ENCODE data around the gene PCDH9. TPM values are rescaled to one million over a fixed set of nuclear protein-coding genes. Genes with fewer than 3 reads are reported as not detected.
A peak's percentile ranks its signal among the peaks of the same experiment; 100 is the strongest.

PCDH9 gene
- polyA plus RNA-seq, 4 donors: 0.27 to 1.1 (median 0.72) TPM; not detected in 1

- no peak overlapping the region for H3K4me3 ChIP-seq (ENCODE audit: low read depth in 1 of 3, low read length in 3 of 3)
- FAIRE-seq: no peak
- no peaks in the 10 kb centered on the region for H3K4me1 ChIP-seq (ENCODE audit: control insufficient read depth in 3 of 3, insufficient read depth in 2 of 3, low read depth in 1 of 3, low read length in 2 of 3)
- H3K27me3 ChIP-seq (ENCODE audit: control insufficient read depth in 3 of 3, insufficient read depth in 3 of 3, low read length in 3 of 3): no peaks in the 10 kb centered on the region
- 14 to 28% (median 24%) methylated on average over 2 of the region's 2 CpGs for WGBS, 3 donors
- H3K9me3 ChIP-seq (ENCODE audit: control insufficient read depth in 2 of 2, insufficient read depth in 1 of 2, low read depth in 1 of 2, low read length in 1 of 2): no peaks in the 10 kb centered on the region
- DNase-seq: no peak
- no peak overlapping the region for H3K27ac ChIP-seq (ENCODE audit: low read depth in 1 of 3, low read length in 2 of 3)
- H3K36me3 ChIP-seq (ENCODE audit: control insufficient read depth in 3 of 3, insufficient read depth in 2 of 3, low read depth in 1 of 3, low read length in 3 of 3): no peaks in the 10 kb centered on the region
Observed at GRCh38 chr13:66322936-66323335, 907.2 kb downstream of the PCDH9 start.

- WGBS, 3 donors: 65 to 84% (median 68%) methylated on average over 4 of the region's 4 CpGs
- Histone ChIP-seq H3K27me3 (ENCODE audit: control insufficient read depth in 3 of 3, insufficient read depth in 3 of 3, low read length in 3 of 3) (no peaks in the 10 kb centered on the region), H3K9me3 (ENCODE audit: control insufficient read depth in 2 of 2, insufficient read depth in 1 of 2, low read depth in 1 of 2, low read length in 1 of 2) (no peaks in the 10 kb centered on the region), H3K4me3 (ENCODE audit: low read depth in 1 of 3, low read length in 3 of 3) (no peak overlapping the region), H3K4me1 (ENCODE audit: control insufficient read depth in 3 of 3, insufficient read depth in 2 of 3, low read depth in 1 of 3, low read length in 2 of 3) (no peaks in the 10 kb centered on the region), H3K27ac (ENCODE audit: low read depth in 1 of 3, low read length in 2 of 3) (no peak overlapping the region), H3K36me3 (ENCODE audit: control insufficient read depth in 3 of 3, insufficient read depth in 2 of 3, low read depth in 1 of 3, low read length in 3 of 3) (no peaks in the 10 kb centered on the region)
- FAIRE-seq: no peak
- no peak for DNase-seq
Observed at GRCh38 chr13:66322193-66322740, 907.9 kb downstream of the PCDH9 start.

GRCh38 chr13:66314911-66315310 is 915.2 kb downstream of the PCDH9 start:
- no peaks in the 10 kb centered on the region for H3K9me3 ChIP-seq (ENCODE audit: control insufficient read depth in 2 of 2, insufficient read depth in 1 of 2, low read depth in 1 of 2, low read length in 1 of 2)
- no peak overlapping the region for H3K4me3 ChIP-seq (ENCODE audit: low read depth in 1 of 3, low read length in 3 of 3)
- no peak overlapping the region for H3K27ac ChIP-seq (ENCODE audit: low read depth in 1 of 3, low read length in 2 of 3)
- WGBS, 3 donors: 22 to 72% (median 30%) methylated on average over 3 of the region's 3 CpGs
- DNase-seq (no peak), FAIRE-seq (no peak)
- no peaks in the 10 kb centered on the region for H3K4me1 ChIP-seq (ENCODE audit: control insufficient read depth in 3 of 3, insufficient read depth in 2 of 3, low read depth in 1 of 3, low read length in 2 of 3)
- H3K27me3 ChIP-seq (ENCODE audit: control insufficient read depth in 3 of 3, insufficient read depth in 3 of 3, low read length in 3 of 3): no peaks in the 10 kb centered on the region
- no peaks in the 10 kb centered on the region for H3K36me3 ChIP-seq (ENCODE audit: control insufficient read depth in 3 of 3, insufficient read depth in 2 of 3, low read depth in 1 of 3, low read length in 3 of 3)

- H3K36me3 ChIP-seq (ENCODE audit: control insufficient read depth in 3 of 3, insufficient read depth in 2 of 3, low read depth in 1 of 3, low read length in 3 of 3): no peaks in the 10 kb centered on the region
- no peak overlapping the region for H3K27ac ChIP-seq (ENCODE audit: low read depth in 1 of 3, low read length in 2 of 3)
- 75 to 81% (median 75%) methylated on average over 3 of the region's 3 CpGs for WGBS, 3 donors
- FAIRE-seq (no peak), DNase-seq (no peak)
- no peaks in the 10 kb centered on the region for H3K27me3 ChIP-seq (ENCODE audit: control insufficient read depth in 3 of 3, insufficient read depth in 3 of 3, low read length in 3 of 3)
- no peaks in the 10 kb centered on the region for H3K9me3 ChIP-seq (ENCODE audit: control insufficient read depth in 2 of 2, insufficient read depth in 1 of 2, low read depth in 1 of 2, low read length in 1 of 2)
- H3K4me1 ChIP-seq (ENCODE audit: control insufficient read depth in 3 of 3, insufficient read depth in 2 of 3, low read depth in 1 of 3, low read length in 2 of 3): no peaks in the 10 kb centered on the region
- no peak overlapping the region for H3K4me3 ChIP-seq (ENCODE audit: low read depth in 1 of 3, low read length in 3 of 3)
Observed at GRCh38 chr13:66313413-66313812, 916.7 kb downstream of the PCDH9 start.

- FAIRE-seq (no peak), DNase-seq (peak; percentile 0 to 16)
- Histone ChIP-seq H3K4me1 (ENCODE audit: control insufficient read depth in 3 of 3, insufficient read depth in 2 of 3, low read depth in 1 of 3, low read length in 2 of 3) (no peaks in the 10 kb centered on the region), H3K27me3 (ENCODE audit: control insufficient read depth in 3 of 3, insufficient read depth in 3 of 3, low read length in 3 of 3) (no peaks in the 10 kb centered on the region), H3K36me3 (ENCODE audit: control insufficient read depth in 3 of 3, insufficient read depth in 2 of 3, low read depth in 1 of 3, low read length in 3 of 3) (no peaks in the 10 kb centered on the region), H3K4me3 (ENCODE audit: low read depth in 1 of 3, low read length in 3 of 3) (no peak overlapping the region), H3K9me3 (ENCODE audit: control insufficient read depth in 2 of 2, insufficient read depth in 1 of 2, low read depth in 1 of 2, low read length in 1 of 2) (no peaks in the 10 kb centered on the region), H3K27ac (ENCODE audit: low read depth in 1 of 3, low read length in 2 of 3) (no peak overlapping the region)
- WGBS, 3 donors: 60 to 68% (median 63%) methylated on average over 10 of the region's 10 CpGs
Observed at GRCh38 chr13:66312312-66313087, 917.6 kb downstream of the PCDH9 start.

GRCh38 chr13:66305961-66306617 is 924.0 kb downstream of the PCDH9 start:
- WGBS, 3 donors: 37 to 62% (median 46%) methylated on average over 5 of the region's 5 CpGs
- no peak for FAIRE-seq
- Histone ChIP-seq H3K27me3 (ENCODE audit: control insufficient read depth in 3 of 3, insufficient read depth in 3 of 3, low read length in 3 of 3) (no peaks in the 10 kb centered on the region), H3K4me3 (ENCODE audit: low read depth in 1 of 3, low read length in 3 of 3) (no peak overlapping the region), H3K9me3 (ENCODE audit: control insufficient read depth in 2 of 2, insufficient read depth in 1 of 2, low read depth in 1 of 2, low read length in 1 of 2) (no peaks in the 10 kb centered on the region), H3K4me1 (ENCODE audit: control insufficient read depth in 3 of 3, insufficient read depth in 2 of 3, low read depth in 1 of 3, low read length in 2 of 3) (no peaks in the 10 kb centered on the region), H3K36me3 (ENCODE audit: control insufficient read depth in 3 of 3, insufficient read depth in 2 of 3, low read depth in 1 of 3, low read length in 3 of 3) (no peaks in the 10 kb centered on the region), H3K27ac (ENCODE audit: low read depth in 1 of 3, low read length in 2 of 3) (no peak overlapping the region)
- no peak for DNase-seq

- DNase-seq (no peak), FAIRE-seq (no peak)
- Histone ChIP-seq H3K36me3 (ENCODE audit: control insufficient read depth in 3 of 3, insufficient read depth in 2 of 3, low read depth in 1 of 3, low read length in 3 of 3) (no peaks in the 10 kb centered on the region), H3K27me3 (ENCODE audit: control insufficient read depth in 3 of 3, insufficient read depth in 3 of 3, low read length in 3 of 3) (no peaks in the 10 kb centered on the region), H3K27ac (ENCODE audit: low read depth in 1 of 3, low read length in 2 of 3) (no peak overlapping the region), H3K4me3 (ENCODE audit: low read depth in 1 of 3, low read length in 3 of 3) (no peak overlapping the region), H3K9me3 (ENCODE audit: control insufficient read depth in 2 of 2, insufficient read depth in 1 of 2, low read depth in 1 of 2, low read length in 1 of 2) (no peaks in the 10 kb centered on the region), H3K4me1 (ENCODE audit: control insufficient read depth in 3 of 3, insufficient read depth in 2 of 3, low read depth in 1 of 3, low read length in 2 of 3) (no peaks in the 10 kb centered on the region)
Observed at GRCh38 chr13:66301482-66301881, 928.7 kb downstream of the PCDH9 start.

- DNase-seq (no peak), FAIRE-seq (no peak)
- no peaks in the 10 kb centered on the region for H3K27me3 ChIP-seq (ENCODE audit: control insufficient read depth in 3 of 3, insufficient read depth in 3 of 3, low read length in 3 of 3)
- H3K4me3 ChIP-seq (ENCODE audit: low read depth in 1 of 3, low read length in 3 of 3): no peak overlapping the region
- no peak overlapping the region for H3K27ac ChIP-seq (ENCODE audit: low read depth in 1 of 3, low read length in 2 of 3)
- WGBS, 3 donors: 40 to 73% (median 53%) methylated on average over 1 of the region's 1 CpG
- no peaks in the 10 kb centered on the region for H3K36me3 ChIP-seq (ENCODE audit: control insufficient read depth in 3 of 3, insufficient read depth in 2 of 3, low read depth in 1 of 3, low read length in 3 of 3)
- no peaks in the 10 kb centered on the region for H3K4me1 ChIP-seq (ENCODE audit: control insufficient read depth in 3 of 3, insufficient read depth in 2 of 3, low read depth in 1 of 3, low read length in 2 of 3)
- H3K9me3 ChIP-seq (ENCODE audit: control insufficient read depth in 2 of 2, insufficient read depth in 1 of 2, low read depth in 1 of 2, low read length in 1 of 2): no peaks in the 10 kb centered on the region
Observed at GRCh38 chr13:66301006-66301405, 929.1 kb downstream of the PCDH9 start.

All from small intestine (tissue), 7 donors.